GM18519 (cell line): ENCODE data around the gene NRM.
"Not testable (repeated sequence)": the region's sequence is repeated elsewhere in the genome, so short reads cannot be mapped to it uniquely, and the experiment has no call there.

Experiments
- ATAC-seq: cut with Tn5 transposase; IDR thresholded peaks from one replicate; pipeline ENCODE4 v1.9.1; 2021; ENCODE audit warnings: mild to moderate bottlenecking, moderate library complexity; ENCODE audit not compliant: unreplicated experiment, low FRiP score

The NRM gene, protein sequence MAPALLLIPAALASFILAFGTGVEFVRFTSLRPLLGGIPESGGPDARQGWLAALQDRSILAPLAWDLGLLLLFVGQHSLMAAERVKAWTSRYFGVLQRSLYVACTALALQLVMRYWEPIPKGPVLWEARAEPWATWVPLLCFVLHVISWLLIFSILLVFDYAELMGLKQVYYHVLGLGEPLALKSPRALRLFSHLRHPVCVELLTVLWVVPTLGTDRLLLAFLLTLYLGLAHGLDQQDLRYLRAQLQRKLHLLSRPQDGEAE

DNA sequence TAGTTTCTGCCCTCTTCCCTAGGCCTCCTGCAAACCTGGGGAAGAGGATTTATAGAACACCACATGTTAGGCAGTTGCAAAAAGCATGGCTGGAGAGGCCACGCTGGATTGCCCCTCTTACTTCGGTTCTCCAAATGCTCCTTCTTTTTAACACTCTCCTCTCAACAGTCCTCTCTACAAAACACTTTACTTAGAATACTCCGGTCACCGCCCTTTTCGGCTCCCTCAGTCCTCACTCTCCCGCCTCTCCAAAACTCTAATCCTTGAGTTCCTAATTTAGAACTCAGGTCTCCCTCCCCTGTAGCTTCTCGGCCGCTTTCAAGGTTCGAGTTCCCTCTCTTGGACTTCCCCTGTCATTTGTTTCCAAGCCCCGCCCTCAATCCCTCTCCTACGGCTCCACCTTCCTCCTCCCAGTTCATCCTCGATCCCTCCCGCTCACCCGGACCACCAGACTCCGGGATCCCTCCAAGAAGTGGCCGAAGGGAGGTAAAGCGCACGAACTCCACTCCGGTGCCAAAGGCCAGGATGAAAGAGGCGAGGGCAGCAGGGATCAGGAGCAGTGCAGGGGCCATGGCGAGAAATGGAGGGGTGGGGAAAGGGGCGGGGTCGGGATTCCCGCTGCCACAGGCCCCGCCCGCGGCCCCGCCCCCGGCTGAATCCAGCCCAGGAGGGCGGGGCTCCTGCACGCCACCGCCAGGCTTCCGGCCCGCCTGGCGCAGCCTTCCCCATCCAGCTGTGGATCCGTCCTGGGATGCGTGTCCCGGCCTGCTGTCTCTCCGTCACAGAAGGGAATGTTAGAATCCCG, at the start of gene NRM:
TSS of gene NRM (minus strand) at position 582 of the 805 bp plus-strand sequence. CDS start at position 572, 10 bp downstream.
- no peak for ATAC-seq

DNA sequence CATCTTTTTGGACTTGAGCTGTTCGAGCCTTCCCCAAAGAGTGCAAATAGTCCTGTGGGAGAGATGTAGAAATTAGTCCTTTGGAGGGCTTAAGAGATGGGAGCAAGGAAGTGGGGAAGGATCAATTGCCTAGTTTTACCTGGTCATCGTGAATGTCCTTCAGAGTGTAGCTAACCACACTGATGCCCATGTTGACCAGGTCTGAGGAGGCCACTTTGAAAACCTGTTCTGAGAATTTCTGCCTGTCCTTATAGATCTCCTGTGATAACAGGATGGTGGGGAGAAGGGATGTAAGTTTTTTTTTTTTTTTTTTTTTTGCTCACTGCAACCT, 49.7 kb upstream of the NRM start:
- ATAC-seq, result no peak

DNA sequence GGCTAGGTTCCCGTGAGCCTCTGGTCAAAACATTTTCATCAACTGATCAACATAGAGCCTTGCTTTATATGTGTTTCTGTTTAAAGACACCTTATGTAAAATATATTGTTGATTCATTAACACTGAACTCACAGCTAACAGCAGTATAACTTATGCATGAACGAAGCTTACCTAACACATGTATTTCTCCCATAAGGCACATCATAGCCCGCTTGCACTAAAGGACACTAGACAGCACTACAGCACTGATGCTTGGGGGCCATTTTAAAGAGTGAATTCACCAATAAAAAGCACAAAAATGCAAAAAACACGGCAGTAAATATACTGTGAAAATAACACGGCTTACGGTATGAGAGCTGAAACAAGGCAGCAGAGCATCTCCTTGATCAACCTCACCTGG, 47.7 kb upstream of the NRM start:
- no peak for ATAC-seq

DNA sequence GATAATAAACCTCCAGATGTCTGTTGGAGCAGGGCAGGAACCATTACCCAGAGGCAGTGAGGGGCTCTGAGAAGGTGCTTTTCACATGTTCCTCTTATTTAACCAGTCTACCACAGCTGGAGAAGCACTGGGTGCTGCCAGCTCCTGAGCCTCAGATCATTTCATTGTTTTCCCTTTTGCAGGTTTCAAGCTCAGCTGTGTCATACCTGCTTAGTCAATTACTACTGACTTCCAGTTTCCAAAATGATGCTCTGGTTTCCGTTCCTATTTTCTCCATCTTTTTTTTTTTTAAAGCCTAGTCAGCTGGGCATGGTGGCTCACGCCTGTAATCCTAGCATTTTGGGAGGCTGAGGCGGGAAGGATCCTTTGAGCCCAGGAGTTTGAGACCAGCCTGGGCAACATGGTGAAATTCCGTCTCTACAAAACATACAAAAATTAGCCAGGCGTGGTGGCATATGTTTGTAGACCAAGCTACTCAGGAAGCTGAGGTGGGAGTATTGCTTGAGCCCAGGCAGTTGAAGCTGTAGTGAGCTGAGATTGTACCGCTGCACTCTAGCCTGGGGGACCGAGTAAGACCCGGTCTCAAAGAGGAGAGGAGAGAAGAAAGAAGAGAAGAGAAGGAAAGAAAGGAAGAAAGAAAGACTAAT, 45.0 kb upstream of the NRM start:
- no peak for ATAC-seq

DNA sequence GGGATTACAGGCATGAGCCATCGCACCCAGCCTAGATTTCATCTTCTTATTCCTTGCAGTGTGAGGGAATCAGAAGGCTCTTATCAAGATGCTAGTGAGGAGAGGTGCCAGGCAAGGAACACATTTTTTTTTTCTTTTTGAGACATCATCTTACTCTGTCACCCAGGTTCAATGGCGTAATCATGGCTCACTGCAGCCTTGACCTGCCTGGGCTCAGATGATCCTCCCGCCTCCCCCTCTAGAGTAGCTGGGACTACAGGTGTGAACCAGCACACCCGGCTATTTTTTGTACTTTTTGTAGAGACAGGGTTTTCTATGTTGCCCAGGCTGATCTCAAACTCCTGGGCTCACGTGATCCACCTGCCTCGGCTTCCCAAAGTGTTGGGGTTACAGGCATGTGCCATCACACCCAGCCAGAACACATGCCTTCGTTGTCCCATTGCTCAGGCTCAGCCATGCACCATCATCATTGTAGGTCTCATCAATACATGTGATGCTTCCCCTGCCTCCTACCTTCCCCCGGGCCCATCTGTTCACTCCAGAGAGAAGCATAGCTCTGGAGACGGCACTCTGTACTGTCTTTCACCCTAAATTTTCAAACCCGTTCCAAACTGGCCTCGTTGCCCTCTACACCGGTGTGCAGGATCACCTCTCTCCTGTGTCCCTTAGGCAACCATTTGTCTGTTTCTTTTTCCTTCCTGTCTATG, 41.6 kb upstream of the NRM start:
- no peak for ATAC-seq

DNA sequence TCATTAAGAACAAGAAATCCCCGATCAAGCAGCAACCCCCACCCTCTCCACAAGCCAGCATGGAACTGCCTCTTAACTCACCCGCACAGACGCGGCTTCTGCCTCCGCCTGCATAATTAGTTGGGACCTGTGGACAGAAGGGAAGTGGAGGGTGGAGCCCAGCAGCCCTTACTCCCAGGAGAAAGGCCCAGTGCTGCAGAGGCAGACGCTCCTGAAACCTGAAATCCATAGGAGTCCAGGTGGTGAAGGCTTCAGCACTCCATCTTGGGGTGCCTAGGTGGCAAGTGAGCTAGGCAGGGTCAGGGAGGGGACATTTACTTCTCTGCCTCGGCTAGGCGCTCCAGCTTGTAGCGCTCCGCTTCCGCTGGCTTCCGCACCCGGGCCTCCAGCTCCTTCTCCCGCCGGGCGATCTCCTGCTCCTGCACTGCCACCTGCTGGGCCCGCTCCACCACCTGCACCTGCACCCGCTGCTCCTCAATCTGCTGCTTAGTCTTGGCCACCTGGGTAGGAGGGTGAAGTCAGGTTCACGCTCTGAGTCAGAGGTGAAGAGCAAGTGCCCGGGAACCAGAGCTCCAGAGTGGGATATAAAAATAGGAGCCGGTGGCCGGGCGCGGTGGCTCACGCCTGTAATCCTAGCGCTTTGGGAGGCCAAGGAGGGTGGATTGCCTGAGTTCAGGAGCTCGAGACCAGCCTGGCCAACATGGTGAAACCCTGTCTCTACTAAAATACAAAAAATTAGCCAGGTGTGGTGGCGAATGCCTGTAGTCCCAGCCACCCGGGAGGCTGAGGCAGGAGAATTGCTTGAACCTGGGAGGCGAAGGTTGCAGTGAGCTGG, 40.0 kb upstream of the NRM start:
- ATAC-seq, result no peak

DNA sequence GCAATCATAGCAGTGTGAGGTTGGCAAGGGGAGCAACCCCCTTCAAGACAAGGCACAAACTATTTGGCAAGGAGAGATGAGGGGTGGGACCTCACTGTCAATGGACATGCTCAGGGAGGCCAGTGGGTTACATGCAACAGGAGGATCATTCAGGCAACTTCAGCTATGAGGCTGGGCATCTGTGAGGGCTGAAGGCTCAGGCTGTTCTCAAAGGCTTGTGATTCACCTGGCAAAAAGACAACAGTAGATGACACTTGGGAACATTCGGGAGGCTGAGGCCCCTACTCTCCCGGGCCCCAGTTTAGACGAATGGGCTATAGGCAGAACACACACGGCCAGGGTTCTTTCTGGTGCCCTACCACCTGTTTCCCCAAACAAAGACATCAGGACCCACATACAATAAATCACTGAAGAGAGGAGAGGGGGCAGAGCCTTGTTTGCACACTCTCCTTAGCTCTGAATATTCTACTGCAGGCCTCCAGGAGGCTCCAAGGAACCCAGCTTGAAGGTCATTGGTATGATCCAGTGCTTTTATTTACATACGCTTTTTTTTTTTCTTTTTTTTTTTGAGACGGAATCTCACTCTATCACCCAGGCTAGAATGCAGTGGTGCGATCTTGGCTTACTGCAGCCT, 37.3 kb upstream of the NRM start:
- no peak for ATAC-seq

DNA sequence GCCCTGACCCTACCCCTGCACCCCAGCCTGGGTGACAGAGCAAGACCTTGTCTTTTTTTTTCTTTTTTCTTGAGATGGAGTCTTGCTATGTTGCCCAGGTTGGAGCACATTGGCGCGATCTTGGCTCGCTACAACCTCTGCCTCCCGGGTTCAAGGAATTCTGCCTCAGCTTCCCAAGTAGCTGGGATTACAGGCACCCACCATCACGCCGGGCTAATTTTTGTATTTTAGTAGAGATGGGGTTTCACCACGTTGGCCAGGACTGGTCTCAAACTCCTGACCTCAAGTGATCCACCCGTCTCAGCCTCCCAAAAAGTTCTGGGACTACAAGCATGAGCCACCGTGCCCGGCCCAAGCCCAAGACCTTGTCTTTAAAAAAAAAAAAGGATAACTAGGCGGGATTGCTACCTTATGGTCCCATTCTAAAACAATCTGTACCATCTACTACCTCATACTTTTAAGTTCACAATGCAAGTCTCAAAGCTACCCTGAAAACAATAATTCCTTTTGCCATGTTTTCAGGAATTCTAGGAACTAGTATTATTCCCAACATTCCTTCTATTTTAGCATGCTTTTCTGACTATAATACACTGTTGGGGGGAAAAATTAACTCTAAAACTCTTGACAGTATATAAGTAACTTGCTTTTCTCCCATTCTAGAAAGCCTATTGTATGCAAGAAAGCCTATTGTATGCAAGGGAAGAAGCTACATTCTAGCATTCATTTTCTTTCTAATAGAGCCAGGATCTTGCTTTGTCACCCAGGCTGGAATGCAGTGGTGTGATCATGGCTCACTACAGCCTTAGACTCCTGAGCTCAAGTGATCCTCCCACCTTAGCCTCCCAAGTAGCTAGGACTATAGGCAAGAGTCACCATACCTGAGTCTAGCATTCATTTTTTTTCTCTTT, 36.0 kb upstream of the NRM start:
- no peak for ATAC-seq

DNA sequence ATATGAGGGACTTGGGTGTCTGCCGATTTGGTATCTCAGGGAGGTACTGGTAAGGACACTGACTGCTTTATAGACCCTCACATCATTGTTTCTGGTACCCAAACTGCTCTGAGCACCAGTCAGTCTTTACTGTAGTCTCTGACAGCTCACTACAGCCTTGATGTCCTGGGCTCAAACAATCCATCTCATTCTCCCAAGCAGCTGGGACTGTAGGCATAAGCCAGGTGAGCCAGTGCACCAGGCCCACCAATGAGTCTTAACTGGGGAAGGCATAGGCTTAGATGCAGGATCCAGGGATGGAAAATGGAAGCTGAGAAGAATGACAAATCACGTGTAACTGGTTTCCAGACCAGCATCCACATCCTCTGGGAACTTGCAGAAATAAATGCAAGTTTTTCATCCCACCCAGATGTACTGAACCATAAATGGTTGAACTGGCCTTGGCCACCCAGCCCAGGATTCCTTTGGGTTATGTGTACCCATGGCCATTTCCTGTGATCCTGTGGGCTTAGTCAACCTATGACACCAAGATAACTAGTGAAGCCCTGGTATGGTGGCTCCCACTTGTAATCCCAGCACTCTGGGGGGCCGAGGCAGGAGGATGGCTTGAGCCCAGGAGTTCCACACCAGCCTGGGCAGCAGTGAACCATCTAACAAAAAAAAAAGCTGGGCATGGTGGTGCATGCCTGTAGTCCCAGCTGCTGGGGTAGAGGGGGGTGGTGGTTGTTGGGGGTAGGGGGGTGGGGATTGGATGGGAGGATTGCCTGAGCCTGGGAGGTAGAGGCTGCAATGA, 35.1 kb upstream of the NRM start:
- ATAC-seq, result no peak

DNA sequence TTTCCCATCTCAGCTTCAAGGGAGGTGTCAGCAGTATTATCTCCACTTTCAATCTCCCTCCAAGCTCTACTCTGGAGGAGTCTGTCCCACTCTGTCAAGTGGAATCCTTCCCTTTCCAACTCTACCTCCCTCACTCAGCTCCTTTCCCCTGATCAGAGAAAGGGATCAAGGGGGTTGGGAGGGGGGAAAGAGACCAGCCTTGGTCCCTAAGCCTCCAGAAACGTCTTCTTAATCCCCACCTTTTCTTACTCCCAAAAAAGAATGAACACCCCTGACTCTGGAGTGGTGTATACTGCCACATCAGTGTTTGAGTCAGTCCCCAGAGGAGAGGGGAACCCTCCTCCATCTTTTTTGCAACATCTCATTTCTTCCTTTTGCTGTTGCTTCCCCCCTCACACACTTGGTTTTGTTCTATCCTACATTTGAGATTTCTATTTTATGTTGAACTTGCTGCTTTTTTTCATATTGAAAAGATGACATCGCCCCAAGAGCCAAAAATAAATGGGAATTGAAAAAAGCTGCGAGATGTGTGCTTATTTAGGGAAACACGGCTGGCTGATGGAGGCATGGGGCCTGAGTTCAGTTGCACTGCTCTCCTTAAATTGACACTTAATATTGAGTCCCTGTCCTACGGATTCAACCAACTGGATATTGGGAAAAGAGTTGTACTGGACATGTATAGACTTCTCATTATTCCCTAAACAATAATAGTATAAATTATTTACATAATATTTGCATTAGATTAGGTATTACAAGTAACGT, 34.3 kb upstream of the NRM start:
- no peak for ATAC-seq

DNA sequence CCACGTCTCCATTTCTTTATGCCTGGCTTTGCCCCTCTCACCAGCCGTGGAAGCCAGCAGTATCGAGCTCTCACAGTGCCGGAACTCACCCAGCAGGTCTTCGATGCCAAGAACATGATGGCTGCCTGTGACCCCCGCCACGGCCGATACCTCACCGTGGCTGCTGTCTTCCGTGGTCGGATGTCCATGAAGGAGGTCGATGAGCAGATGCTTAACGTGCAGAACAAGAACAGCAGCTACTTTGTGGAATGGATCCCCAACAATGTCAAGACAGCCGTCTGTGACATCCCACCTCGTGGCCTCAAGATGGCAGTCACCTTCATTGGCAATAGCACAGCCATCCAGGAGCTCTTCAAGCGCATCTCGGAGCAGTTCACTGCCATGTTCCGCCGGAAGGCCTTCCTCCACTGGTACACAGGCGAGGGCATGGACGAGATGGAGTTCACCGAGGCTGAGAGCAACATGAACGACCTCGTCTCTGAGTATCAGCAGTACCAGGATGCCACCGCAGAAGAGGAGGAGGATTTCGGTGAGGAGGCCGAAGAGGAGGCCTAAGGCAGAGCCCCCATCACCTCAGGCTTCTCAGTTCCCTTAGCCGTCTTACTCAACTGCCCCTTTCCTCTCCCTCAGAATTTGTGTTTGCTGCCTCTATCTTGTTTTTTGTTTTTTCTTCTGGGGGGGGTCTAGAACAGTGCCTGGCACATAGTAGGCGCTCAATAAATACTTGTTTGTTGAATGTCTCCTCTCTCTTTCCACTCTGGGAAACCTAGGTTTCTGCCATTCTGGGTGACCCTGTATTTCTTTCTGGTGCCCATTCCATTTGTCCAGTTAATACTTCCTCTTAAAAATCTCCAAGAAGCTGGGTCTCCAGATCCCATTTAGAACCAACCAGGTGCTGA, 33.3 kb upstream of the NRM start:
- ATAC-seq, result not testable (repeated sequence)

DNA sequence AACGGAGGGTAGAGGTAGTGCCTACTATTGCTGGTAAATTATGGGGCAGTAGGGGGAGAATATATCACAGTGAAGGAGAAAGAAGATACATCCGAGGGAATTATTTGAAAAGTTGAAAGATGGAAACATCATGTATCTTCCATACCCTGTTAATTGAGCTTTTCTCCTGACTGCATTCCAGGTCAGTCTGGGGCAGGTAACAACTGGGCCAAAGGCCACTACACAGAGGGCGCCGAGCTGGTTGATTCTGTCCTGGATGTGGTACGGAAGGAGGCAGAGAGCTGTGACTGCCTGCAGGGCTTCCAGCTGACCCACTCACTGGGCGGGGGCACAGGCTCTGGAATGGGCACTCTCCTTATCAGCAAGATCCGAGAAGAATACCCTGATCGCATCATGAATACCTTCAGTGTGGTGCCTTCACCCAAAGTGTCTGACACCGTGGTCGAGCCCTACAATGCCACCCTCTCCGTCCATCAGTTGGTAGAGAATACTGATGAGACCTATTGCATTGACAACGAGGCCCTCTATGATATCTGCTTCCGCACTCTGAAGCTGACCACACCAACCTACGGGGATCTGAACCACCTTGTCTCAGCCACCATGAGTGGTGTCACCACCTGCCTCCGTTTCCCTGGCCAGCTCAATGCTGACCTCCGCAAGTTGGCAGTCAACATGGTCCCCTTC, 32.5 kb upstream of the NRM start:
- not testable (repeated sequence) for ATAC-seq

DNA sequence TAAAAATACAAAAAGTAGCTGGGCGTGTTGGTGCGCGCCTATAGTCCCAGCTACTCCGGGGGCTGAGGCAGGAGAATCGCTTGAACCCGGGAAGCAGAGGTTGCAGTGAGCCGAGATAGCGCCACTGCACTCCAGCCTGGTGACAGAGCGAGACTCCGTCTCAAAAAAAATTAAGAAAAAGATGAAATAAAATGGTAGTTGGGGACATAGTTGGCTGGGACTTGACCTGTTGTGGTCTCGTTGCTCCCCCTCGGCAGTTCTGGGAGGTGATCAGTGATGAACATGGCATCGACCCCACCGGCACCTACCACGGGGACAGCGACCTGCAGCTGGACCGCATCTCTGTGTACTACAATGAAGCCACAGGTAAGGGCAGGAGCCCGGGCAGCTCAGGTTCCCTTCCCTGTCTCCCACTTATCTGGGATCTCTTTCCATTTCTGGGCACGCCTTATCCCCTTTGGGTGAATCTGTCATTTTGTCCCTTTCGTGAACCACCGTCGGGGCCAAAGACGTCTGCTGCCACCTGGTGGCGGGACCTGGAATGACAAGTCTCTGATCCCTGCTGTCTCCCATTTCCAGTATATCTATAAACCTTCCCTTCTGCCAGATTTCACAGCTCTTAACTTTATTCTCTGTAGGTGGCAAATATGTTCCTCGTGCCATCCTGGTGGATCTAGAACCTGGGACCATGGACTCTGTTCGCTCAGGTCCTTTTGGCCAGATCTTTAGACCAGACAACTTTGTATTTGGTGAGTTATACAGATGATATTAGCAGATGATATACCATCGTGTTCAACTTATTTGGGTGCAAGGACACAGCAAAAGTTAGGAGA, 31.7 kb upstream of the NRM start:
- no peak for ATAC-seq

DNA sequence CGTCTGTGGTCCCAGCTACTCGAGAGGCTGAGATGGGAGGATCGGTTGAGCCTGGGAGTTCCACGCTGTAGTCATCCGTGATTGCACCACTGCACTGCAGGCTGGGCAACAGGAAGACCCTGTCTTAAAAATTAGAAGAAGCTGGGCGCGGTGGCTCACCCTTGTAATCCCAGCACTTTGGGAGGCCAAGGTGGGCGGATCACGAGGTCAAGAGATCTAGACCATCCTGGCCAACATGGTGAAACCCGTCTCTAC, 31.2 kb upstream of the NRM start:
- ATAC-seq, result not testable (repeated sequence)
